RWPE2 (cell line): ENCODE data around the gene PHACTR1.

Experiments used
- ATAC-seq: fragments of 200-7000 bp; cut with Tn5 transposase; 3 replicates; pipeline ENCODE4 v1.9.1; 2021; ENCODE audit warnings: low read depth
- DNase-seq: peaks from one replicate; pipeline ENCODE4 v3.0.0-alpha.2; 2020; ENCODE audit warnings: low spot score
- H3K27ac ChIP-seq: fragments of 450-650 bp; 2 replicates; pipeline ENCODE4 v1.5.1; 2017; ENCODE audit warnings: mild to moderate bottlenecking; ENCODE audit not compliant: poor library complexity, severe bottlenecking
- H3K27me3 ChIP-seq: fragments of 250-450 bp; sonication (Bioruptor Pico); 2 replicates; pipeline ENCODE4 v1.5.1; 2021; ENCODE audit warnings: mild to moderate bottlenecking, moderate library complexity; ENCODE audit not compliant: insufficient read depth, poor library complexity, severe bottlenecking
- H3K36me3 ChIP-seq: fragments of 250-450 bp; sonication (Bioruptor Pico); 2 replicates; pipeline ENCODE4 v1.5.1; 2020; ENCODE audit warnings: low read depth, mild to moderate bottlenecking, moderate library complexity
- H3K4me1 ChIP-seq: fragments of 250-450 bp; sonication (Bioruptor Pico); 2 replicates; pipeline ENCODE4 v1.5.1; 2021; ENCODE audit warnings: mild to moderate bottlenecking, moderate library complexity; ENCODE audit not compliant: insufficient read depth, poor library complexity, severe bottlenecking
- H3K4me3 ChIP-seq: fragments of 250-450 bp; sonication (Bioruptor Pico); 2 replicates; pipeline ENCODE4 v1.5.1; 2021; ENCODE audit warnings: mild to moderate bottlenecking, moderate library complexity; ENCODE audit not compliant: severe bottlenecking
- H3K9me3 ChIP-seq: fragments of 250-450 bp; sonication (Bioruptor Pico); 2 replicates; pipeline ENCODE4 v1.5.1; 2021; ENCODE audit warnings: mild to moderate bottlenecking, moderate library complexity; ENCODE audit not compliant: severe bottlenecking
- CTCF ChIP-seq: fragments of 450-650 bp; IDR thresholded peaks from one replicate; pipeline ENCODE4 v1.5.1; 2017; ENCODE audit warnings: mild to moderate bottlenecking, moderate library complexity; ENCODE audit not compliant: poor library complexity, severe bottlenecking

PHACTR1 gene

GRCh38 chr6:13048113-13048512 is 331.5 kb downstream of the PHACTR1 start:
- ATAC-seq (no peak), DNase-seq (no peak)
- Histone ChIP-seq H3K4me1 (no peaks in the 10 kb centered on the region), H3K36me3 (no peaks in the 10 kb centered on the region), H3K4me3 (no peak overlapping the region), H3K9me3 (no peaks in the 10 kb centered on the region), H3K27ac (no peak overlapping the region), H3K27me3 (no peaks in the 10 kb centered on the region)
- no peak for TF ChIP-seq CTCF

DNA sequence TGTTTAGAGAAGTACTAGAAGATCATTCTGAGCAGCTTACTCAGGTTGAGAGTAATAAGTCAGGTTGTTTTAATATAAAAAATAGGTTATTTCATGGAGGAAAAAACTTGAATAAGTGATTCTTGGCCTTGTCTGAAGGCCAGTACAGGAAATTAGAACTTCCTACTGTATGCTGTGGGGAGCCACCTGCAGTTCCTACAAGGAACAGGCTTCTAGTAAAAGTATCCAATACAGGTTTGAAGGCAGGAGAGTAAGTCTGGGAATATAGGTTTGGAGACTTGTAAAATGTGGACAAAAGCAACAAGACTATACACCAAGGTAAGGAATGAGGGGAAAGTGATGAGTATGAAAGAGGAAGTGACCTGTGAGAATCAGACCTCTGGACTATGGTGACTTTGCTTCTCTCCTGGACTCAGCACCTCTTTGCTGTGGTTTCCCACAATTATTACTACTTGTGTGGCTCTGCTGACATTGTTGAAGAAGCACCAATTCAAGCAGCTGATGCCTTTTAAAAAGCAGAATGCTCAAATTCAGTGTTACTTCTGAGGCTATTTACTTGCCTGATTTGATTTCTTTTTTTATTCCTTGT is 333.2 kb downstream of the PHACTR1 start:
- H3K36me3 ChIP-seq, result no peaks in the 10 kb centered on the region

GRCh38 chr6:13053006-13053461 is 336.5 kb downstream of the PHACTR1 start:
- Histone ChIP-seq H3K27ac (no peak overlapping the region), H3K4me3 (no peak overlapping the region), H3K27me3 (peaks cover under 1% of the 10 kb centered on the region), H3K9me3 (no peaks in the 10 kb centered on the region), H3K36me3 (no peaks in the 10 kb centered on the region), H3K4me1 (no peaks in the 10 kb centered on the region)
- no peak for TF ChIP-seq CTCF
- DNase-seq (no peak), ATAC-seq (no peak)

More for the DNA sequence above, 333.2 kb downstream of the PHACTR1 start:
- no peak overlapping the region for H3K4me3 ChIP-seq
- no peak for ATAC-seq
- H3K27ac ChIP-seq, result no peak overlapping the region
- H3K4me1 ChIP-seq, result no peaks in the 10 kb centered on the region
- no peak for DNase-seq
- H3K9me3 ChIP-seq, result no peaks in the 10 kb centered on the region
- no peaks in the 10 kb centered on the region for H3K27me3 ChIP-seq
- no peak for TF ChIP-seq CTCF

- no peak for DNase-seq
- ATAC-seq, result no peak
- no peak overlapping the region for H3K27ac ChIP-seq
- no peak overlapping the region for H3K4me3 ChIP-seq
- no peak for TF ChIP-seq CTCF
- no peaks in the 10 kb centered on the region for H3K9me3 ChIP-seq
- H3K36me3 ChIP-seq, result no peaks in the 10 kb centered on the region
- peaks cover 4% of the 10 kb centered on the region for H3K27me3 ChIP-seq
- no peaks in the 10 kb centered on the region for H3K4me1 ChIP-seq
Observed at GRCh38 chr6:13058051-13058450, 341.5 kb downstream of the PHACTR1 start.

DNA sequence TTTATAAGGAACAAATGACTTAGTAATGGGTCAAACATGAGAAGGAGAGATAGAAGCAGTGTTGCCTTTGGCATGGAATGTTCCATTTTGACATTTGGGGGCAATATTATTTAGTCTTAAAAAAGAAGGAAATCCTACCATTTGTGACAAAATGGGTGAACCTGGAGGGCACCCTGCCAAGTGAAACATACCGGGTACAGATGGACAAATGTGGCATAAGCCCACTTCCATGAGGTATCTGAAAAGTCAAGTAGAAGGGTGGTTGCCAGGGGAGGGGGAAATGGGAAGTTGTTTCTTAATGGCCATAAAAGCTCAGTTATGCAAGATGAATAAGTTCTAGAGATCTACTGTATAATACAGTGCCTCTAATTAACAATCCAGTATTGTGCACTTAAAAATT is 342.5 kb downstream of the PHACTR1 start:
- no peak overlapping the region for H3K27ac ChIP-seq
- no peaks in the 10 kb centered on the region for H3K9me3 ChIP-seq
- no peak for DNase-seq
- H3K36me3 ChIP-seq, result no peaks in the 10 kb centered on the region
- TF ChIP-seq CTCF, result no peak
- peaks cover 4% of the 10 kb centered on the region for H3K27me3 ChIP-seq
- ATAC-seq, result no peak
- H3K4me3 ChIP-seq, result no peak overlapping the region
- no peaks in the 10 kb centered on the region for H3K4me1 ChIP-seq
